NCI-H2196 (cell line): ENCODE measurements around the gene SPINK1.
"Not testable (repeated sequence)": the region's sequence is repeated elsewhere in the genome, so short reads cannot be mapped to it uniquely, and the experiment has no call there.

Source experiments
- DNase-seq: peaks from one replicate; lab custom pipeline; 2025; ENCODE audit not compliant: unreplicated experiment; lab: John Stamatoyannopoulos, UW

Gene SPINK1

DNA sequence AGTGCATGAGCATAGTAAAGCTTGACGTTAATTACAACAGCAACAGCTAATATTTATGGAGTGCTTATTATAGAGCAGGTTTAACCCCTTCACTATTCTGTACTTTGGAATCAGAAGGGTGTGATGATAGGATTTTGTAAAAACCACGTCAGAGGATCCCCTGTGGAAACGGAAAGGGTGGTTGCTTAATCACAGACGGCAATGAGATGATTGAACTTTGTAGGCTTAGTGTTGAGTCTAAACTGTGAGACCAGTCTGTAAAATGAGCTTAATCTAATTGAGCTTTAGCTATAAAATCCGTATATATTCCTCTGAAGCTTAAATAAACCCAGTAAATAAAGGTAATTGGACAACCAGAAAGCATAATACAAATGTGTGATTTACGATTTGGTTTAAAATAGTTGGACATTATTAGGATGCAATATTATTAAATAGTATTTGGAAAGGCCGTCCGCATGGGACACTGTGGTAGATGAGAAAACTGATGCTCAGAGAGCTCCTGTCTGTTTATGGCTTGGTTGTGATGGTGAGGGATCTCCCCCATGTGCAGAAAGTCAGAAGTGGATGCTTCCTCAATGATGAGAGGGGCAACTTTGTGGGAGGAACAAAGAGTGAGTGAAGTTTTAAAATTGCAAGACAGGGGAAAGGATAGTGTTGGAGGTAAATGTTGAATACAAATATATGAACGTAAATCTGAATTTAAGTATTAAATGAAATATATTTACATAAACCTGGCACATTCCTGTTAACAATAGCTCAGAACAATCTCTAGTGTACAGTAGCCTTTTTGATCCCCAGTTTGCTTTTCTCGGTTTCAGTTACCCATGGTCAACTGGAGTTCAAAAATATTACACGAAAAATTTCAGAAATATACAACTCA, 23.7 kb upstream of the SPINK1 start:
- no peak for DNase-seq

DNA sequence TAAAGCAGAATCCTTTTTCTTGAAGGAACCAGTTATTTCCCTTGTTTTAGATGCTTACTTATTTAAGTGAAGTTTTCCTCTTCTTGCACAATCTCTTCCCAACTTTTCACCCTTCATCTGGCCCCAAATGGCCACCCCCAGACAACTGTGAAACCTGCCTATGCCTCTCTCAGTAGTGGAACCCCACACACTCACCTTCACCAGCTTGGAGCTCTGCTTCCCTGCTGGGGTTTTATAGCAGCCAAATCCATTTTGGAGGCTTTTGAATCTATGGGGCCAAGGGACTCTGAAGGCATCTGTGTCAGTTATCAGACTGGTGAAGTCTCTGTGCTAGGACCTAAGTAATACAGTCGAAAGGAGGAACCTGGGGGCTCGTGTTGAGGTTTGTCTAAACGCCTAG, 22.9 kb upstream of the SPINK1 start:
- DNase-seq = no peak

DNA sequence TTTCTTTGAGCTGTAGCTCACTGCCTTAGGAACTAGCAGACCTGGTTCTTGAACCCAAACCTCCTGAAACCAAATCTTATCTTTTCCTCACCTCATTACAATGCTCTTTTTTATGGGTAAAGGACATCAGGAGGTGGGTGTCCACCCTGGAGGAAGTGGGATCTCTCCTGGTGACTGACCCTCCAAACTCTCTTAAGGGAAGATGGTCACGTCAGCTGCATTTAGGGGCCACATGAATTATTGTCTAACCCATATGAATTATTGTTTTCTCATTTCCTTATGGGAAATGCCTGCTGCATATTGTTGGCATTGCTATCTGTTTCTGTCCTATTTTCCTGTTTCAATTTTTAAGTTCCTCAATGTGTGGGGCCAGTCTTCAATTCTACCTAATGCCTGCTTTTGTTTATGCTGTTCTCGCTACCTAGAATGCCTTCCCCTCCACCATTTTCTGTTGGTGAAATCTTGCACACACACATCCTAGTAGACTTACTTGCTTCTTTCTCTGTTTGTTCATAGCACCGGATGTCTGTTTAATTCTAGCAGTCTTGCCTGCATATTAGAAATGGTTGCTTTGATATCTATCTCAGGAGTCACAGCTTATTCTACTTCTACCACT, 22.0 kb upstream of the SPINK1 start:
- no peak for DNase-seq

DNA sequence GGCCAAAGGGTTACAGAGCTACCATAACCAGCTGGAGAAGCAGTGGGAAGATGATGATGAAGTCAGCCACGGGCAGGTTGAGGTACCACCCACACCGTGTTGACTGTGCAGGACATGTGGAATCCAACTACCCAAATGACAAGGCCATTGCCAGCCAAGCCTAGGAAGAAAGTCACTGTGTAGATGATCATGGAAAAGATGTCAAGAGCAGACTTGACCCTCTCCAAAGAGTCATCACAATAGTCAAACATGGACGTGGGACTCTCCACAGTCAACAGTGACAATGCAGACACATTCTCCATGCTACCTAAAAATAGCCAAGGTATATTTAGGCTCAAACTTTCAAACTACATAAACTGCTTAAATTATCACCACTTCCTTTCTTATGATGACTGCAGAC, 20.9 kb upstream of the SPINK1 start:
- no peak for DNase-seq

DNA sequence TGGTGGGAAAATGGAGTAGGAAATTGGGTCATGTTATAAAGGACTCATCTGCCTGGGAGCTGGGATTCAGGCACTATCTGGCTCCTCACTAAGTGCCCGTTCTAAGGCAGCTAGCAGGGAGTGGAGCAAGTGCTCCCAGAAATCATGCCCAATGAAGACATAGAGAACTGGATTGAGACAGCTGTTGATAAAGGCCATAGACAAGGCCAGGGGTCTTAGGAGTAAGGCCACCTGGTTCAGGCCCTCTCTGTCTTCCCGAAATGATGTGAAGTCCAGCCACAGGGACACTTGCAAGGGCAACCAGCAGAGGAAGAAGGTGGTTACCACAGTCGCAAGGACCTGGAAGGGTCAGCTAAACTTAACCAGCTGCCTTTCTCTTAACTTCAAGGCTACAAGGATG, 20.1 kb upstream of the SPINK1 start:
- no peak for DNase-seq

DNA sequence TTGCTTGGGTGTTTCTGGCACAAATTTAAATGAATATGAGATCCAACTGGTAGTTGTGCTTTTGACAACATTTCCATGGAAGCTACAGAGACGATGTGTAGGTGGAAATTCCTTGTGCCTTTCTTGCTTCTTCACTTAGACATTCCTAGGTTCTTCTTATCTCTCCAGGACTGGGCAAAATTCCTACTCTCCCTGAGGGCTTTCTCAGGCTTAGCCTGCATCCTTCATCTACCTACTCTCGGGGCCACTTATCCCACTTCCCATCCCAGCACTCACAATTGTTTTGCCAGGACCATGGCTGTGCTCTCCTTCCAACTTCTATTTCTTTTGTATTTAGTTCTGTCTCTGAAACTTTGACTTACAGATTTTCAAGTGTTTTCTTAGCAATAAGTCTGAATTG, 17.8 kb upstream of the SPINK1 start:
- DNase-seq = no peak

DNA sequence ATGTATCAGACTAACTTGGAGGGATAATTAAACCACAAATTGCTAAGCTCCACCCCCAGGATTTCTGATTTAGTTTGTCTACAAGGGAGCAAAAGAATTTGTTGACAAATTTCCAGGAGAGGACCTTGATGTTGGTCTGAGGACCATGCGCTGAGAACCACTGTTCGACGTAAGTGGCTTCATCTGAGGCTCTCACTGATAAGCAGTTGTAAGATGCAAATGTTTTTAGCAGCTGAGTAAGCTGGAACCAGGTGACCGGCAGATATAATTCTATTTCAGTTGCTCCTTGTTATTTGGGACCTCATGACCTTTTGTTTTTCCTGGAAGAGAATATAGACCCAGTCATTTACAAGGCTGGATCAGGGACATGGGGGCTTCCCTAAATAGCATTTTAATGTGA, 14.1 kb upstream of the SPINK1 start:
- no peak for DNase-seq

DNA sequence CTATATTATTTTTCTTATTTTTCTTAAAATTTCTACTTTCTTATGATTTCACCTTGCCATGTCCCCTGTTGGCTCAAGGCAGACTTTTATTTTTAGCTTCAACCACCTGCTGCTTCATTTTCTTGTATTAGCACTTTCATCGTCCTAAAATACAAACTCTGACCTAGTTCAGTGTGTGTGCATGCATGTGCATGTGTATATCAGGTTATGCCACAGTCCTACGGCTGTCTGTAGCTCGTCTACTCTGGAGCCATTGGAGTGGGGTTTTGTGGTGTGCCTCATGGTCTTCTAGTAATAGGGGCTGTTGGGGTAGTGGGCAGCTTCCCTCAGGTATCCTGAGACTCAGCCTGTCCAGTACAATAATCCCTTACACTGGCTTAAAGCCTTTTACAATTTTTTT, 13.4 kb upstream of the SPINK1 start:
- DNase-seq = no peak

DNA sequence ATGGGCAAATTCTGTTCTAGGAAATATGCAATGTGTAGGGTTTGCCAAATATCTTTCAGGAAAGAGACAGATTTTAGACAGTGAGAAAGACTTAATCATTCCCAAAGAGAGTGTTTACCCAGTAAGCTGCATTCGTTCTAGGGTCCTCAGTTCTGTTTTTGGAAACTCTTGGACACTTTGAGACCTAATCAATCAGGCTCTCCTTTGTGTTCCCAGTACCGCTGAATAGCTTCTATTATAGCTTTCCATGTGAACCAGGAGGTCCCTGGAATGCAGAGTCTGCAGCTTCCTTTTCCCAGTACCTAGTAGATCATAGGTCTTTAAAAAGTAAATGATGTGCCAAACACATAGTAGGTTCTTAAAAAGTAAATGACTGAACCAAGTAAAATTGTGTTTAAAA, 11.4 kb upstream of the SPINK1 start:
- no peak for DNase-seq

DNA sequence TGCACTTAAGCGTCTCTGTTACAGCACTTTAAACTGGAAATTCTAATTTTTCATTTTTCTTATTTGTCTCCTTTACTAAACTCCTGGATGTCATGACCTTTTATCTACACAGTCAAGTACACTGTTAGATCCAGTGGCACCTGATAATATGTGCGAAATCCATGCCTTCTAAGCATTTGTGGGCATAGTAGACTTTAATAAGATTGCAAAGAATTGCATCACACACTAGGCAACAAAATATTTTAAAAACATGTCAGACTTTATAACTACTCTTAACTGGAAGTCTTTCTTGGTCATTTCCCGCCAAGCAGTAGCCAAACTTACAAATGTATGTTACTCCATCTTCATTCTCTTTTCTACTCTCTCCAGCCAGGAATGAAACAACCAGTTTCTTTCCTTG, 5.0 kb upstream of the SPINK1 start:
- DNase-seq = no peak

DNA sequence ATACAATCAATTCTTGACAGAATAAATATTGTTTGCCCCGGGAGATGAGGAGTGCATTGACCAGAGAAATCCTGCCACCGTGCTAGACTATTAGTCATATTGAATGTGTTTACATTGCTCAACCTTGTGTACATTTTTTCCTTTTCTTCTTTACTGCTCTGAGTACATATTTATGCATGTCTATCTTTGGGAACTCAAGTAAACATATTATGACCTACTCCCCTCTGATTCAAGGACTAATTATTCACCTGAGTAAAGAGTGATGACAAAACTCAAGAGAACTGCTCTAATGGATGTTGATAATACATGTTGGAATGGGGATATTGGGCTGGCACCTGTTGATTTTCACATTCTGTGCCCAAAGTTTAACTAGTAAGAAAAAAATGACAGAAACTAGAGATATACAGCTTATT, 3.9 kb upstream of the SPINK1 start:
- no peak for DNase-seq

DNA sequence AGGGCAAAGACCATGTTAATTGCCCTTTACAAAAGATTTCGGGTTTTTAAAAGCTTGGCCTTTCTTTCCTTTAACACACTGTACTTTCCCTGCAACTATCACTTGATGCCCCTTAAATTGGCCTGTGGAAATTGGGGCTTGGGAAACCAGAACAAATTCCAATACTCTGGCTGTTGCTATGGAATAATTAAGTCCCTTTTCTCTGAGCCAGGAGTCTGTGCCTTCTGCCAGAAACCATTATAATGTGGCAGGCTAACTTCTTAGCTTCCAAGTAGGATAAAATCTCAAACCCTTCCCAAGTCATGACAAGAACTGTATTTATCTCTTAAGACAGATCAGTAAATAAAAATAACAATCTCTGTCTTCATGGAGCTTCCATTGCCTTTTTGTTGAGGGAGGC, 1.1 kb upstream of the SPINK1 start:
- DNase-seq = no peak

DNA sequence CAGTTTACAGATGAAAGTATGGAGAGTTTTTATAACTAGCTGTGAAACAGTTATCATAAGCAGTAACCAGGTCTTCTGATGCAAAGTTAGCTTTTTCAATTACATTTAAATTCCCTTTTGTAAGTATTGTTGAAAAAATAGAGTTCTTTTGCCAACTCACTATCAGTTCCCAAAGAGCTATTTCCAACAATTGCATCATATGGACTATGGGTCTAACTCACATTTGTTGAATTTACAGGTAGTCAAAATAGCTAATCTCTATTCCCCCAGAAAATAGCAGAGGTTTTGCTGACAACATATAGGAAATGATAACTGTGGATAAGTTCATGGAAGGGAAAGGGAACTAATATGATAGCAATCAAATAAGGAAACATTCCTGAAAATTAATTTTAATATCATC, 1.4 kb downstream of the SPINK1 start:
- DNase-seq = no peak

DNA sequence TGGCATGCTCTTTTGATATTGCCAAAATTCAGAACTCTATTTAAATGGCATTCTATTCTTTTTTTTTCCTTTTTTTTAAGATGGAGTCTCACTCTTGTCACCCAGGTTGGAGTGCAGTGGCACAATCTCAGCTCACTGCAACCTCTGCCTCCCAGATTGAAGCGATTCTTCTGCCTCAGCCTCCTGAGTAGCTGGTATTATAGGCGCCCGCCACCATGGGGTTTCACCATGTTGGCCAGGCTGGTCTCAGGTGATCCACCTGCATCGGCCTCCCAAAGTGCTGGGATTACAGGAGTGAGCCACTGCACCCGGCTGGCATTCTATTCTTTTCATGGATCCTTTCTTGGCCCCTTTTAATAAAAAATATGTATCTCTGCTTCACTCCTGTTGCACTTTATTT, 4.5 kb downstream of the SPINK1 start:
- not testable (repeated sequence) for DNase-seq

DNA sequence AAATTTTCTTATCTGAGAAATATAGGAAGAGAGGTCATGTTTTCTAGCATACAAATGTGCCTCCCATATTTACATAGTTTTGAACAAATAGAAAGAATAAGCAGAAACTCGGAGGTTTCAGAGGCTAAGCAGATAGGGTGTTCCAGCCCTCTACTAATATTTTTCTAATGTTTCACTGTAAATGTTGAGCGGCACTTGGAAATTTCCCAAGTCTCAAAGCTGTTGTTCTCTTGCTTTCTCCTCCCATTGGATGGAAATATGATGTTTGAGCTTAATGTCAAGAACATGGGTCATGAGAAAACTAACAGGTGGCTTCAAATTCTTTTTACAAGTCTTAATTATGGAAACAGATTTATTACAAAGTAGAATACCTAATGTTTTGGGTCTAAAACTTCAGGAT, 5.1 kb downstream of the SPINK1 start:
- DNase-seq = no peak

DNA sequence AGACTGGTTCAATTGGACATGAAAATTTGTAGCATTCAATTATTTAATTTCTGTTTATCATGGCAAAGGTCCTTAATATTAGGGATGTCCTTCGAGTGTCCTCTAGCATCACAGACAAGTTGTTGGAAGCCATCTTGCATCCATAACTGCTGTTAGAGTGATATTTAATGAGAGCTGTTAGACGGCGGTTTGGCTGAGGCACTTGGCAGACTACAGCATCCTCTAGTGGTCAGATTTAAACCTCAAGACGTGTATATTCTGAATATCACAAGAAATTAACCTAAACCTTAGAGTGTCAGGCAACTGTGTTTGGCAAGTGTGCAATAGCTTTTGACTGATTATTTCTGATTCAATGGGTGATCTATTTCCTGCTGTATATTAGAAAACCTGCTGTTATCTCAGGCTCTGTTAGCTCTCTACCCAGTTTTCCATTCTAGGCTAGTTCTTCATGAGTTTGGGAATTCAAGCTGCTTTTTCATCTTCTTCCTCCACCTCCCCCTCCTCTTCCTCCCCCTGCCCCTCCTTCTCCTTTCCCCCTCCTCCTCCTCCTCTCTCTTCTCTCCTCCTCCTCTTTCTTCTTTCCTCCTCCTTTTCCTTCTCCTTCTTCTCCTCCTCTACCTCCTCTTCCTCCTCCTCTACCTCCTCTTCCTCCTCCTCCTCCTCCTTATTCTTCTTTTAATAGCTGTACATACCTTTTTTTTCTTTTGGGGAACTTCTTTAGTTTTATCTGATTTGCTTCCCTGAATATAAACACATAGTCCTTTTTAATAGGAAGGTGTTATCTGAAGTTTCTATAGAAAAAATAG, 8.6 kb downstream of the SPINK1 start:
- DNase-seq = peak; percentile 71

DNA sequence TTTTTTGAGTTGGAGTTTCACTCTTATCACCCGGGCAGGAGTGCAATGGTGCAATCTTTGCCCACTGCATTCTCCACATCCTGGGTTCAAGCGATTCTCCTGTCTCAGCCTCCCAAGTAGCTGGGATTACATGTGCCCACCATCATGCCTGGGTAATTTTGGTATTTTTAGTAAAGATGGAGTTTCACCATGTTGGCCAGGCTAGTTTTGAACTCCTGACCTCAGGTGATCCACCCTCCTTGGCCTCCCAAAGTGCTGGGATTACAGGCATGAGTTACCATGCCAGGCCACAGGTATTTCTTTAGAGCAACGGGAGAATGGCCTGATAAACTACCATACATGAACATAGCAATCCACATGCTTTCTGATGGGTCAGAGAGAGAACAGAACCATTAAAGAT, 9.2 kb downstream of the SPINK1 start:
- DNase-seq = not testable (repeated sequence)

DNA sequence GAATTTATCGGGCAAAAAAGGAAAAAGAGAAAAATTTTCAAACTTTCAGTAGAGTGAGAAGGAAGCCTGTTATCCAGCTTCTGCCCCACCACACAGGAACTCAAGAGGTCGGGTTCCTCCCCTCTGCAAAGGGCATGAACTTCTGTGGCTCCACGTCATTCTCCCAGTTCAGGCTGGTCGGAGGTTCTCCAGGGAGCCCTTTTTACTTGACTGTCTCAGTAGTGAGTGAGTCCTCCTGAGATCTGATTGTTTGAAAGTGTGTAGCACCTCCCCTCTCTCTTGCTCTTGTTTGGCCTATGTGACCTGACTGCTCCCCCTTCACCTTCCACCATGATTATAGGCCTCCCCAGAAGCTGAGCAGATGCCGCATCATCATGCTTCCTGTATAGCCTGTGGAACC, 9.7 kb downstream of the SPINK1 start:
- DNase-seq = no peak

DNA sequence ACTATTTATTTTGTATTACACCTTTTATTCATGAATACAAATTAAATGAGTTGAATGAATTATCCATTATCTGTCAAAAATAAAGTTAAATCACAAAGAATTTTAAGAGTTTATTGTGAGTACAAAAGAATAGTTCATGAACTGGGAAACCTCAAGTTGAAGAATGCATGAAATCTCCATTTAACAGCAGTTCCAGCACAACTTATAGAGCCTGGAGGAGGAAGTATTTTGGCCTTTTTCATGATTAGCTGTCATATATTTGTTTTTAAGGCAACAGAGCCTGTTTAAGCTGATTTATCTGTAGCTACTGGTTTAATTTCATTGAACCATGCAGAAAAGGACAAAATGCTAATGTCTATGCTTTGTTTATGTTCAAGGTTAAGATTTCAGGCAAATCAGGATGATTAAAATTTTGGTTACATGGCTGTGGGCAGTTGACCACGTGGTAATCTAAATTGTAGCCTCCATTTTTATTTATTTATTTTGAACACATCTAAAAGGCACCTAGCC, 12.2 kb downstream of the SPINK1 start:
- no peak for DNase-seq

DNA sequence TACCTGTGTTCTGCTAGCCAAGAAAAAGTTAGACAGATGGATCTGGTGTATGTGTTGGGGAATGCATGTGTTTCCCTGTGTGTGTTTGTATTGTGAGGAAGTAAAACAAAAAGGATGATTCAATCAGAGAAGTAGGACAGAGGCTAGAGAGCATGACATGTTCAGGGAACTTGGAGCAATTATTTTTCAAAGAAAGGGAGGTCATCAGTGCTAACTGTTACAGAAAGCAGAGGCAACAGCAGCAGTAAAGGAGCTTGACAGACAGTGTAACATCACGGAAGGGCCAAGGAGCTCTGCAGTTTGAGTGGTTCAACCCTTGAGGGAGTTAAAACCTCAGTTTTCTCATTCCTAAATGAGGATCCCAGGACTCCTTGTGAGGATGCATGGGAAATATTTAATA, 13.2 kb downstream of the SPINK1 start:
- no peak for DNase-seq

DNA sequence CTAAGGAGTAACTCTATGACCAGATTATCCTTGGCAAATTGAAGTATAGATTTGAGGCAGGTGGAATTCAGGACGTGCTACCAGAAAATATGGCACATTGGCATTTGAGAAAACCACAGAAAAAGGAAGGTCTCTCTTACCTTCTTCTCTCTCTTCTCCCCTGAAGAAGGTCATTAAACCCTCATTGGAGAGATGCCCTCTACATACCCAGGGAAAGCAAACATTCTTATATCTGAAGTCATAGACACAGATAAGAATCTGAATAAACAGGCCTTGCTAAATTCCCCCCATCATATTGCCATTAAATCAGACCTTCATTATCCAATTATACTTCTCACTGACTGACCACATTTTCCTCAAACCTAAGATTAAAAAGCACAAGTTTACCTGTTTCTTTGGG, 17.8 kb downstream of the SPINK1 start:
- no peak for DNase-seq
